Motor neuron (in vitro differentiated cells): ENCODE data around the gene SCG5. TPM values are rescaled to one million over a fixed set of nuclear protein-coding genes. Genes with fewer than 3 reads are reported as not detected.
A peak's percentile ranks its signal among the peaks of the same experiment; 100 is the strongest.

Experiments
- ATAC-seq, 8 experiments: fragments of 200-7000 bp; cut with Tn5 transposase; replicated peaks in 6 of 8; 2 replicates each; pipeline ENCODE4 v1.8.0; 2021; ENCODE audit warnings: mild to moderate bottlenecking in 8 of 8, moderate library complexity in 8 of 8
- H3K27ac ChIP-seq, 2 donors: fragments of 250-450 bp; sonication (Bioruptor Pico); 2 replicates each; pipeline ENCODE4 v1.9.0; 2021; ENCODE audit warnings: antibody characterized with exemption in 2 of 2, mild to moderate bottlenecking in 2 of 2, moderate library complexity in 1 of 2
- H3K4me1 ChIP-seq, 2 donors: fragments of 250-450 bp; sonication (Bioruptor Pico); replicated peaks in 1 of 2; 2 replicates each; pipeline ENCODE4 v1.6.1; 2021; ENCODE audit warnings: antibody characterized with exemption in 2 of 2, mild to moderate bottlenecking in 2 of 2, moderate library complexity in 1 of 2
- H3K4me3 ChIP-seq, 5 donors: fragments of 250-450 bp; sonication (Bioruptor Pico); 2 replicates each; pipeline ENCODE4 v1.9.0; 2021; ENCODE audit warnings: antibody characterized with exemption in 5 of 5, mild to moderate bottlenecking in 5 of 5, moderate library complexity in 4 of 5
- WGBS, 10 experiments: fragments of 450-650 bp; shearing (Covaris generic); methylation state at CpG; one replicate each; pipeline ENCODE4 v1.0.0; 2022; 5-methylcytosine and 5-hydroxymethylcytosine counted together
- in situ Hi-C, 9 experiments: fragments of 400-800 bp; cut with MboI; loops; one replicate each; pipeline ENCODE4 v1.15.0; 2021; ENCODE audit warnings: low sequenced_read_pairs in 9 of 9, low pct_unique_long_range_greater_than_20kb in 2 of 9; ENCODE audit not compliant: unreplicated experiment in 9 of 9
- total RNA-seq, 8 experiments: library from RNA; unstranded; fragments of 300-600 nt; gene quantifications; 2 replicates each; pipeline versions ENCODE4 v1.2.3 to v1.2.4, GENCODE V29; 2022

Gene SCG5
- total RNA-seq, 8 experiments from 2014 or later, result 1.3 to 68.5 (median 33.6) TPM

DNA sequence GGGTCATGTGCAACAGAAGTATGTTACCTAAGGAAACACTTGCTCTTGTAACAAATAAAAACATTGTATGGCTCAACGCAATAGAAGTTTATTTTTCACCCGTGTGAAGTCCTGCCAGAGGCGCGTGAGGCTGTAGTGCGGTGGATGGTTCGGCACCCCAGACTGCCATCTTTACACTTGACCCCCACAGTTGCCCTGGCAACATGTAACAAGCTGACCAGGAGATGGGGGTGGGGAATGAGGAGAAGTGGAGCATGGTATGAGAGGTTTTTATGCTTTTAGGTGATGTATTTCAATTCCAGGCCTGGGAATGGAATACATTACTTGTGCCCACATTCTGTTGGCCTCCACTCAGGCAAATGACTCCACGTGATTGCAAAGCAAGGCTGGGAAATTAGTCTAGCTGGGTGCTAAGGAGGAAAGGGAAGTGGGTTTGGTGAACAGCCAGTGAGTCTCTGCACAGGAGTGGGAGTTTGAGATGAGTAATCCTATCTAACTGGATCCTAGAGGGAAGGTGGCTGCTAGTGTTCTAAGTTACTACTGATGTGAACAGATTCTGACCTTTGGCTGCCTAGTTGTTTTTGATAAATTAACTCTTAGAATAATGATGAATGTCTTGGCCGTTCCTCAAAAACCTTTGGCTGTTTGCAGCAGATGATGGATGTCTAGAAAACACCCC lies 42.5 kb downstream of the SCG5 start:
- Histone ChIP-seq H3K27ac (no peak overlapping the region), H3K4me3 (no peak overlapping the region), H3K4me1 (no peaks in the 10 kb centered on the region)
- WGBS, 10 experiments, result 0 to 96% (median 80%) methylated on average over 1 to 7 of the region's 8 CpGs; no CpG with 5 or more reads in 1 of the 10 experiments
- no peak for ATAC-seq
- in situ Hi-C loops, result no loop called here

- H3K4me3 ChIP-seq, result no peak overlapping the region
- ATAC-seq, result peak in 1 of 8 experiments; percentile 45
- H3K27ac ChIP-seq, result no peak overlapping the region
- no peaks in the 10 kb centered on the region for H3K4me1 ChIP-seq
- WGBS, 10 experiments, result 0 to 100% (median 46%) methylated on average over 1 of the region's 1 CpG; no CpG with 5 or more reads in 3 of the 10 experiments
- in situ Hi-C loops, result no loop called here
These were observed 44.1 kb downstream of the SCG5 start for GRCh38 chr15:32685576-32685975.

GRCh38 chr15:32687556-32687955 lies 46.0 kb downstream of the SCG5 start:
- 8 to 100% (median 96%) methylated on average over 1 to 5 of the region's 5 CpGs; no CpG with 5 or more reads in 2 of the 10 experiments for WGBS, 10 experiments
- H3K4me1 ChIP-seq, result no peaks in the 10 kb centered on the region
- H3K4me3 ChIP-seq, result no peak overlapping the region
- in situ Hi-C loops, result no loop called here
- ATAC-seq, result no peak
- no peak overlapping the region for H3K27ac ChIP-seq

- Histone ChIP-seq H3K4me3 (no peak overlapping the region), H3K4me1 (no peaks in the 10 kb centered on the region), H3K27ac (no peak overlapping the region)
- 0 to 100% (median 20%) methylated on average over 1 to 2 of the region's 2 CpGs; no CpG with 5 or more reads in 3 of the 10 experiments for WGBS, 10 experiments
- in situ Hi-C loops, result no loop called here
- ATAC-seq, result peak in 3 of 8 experiments; percentile 55 to 97 (median 58)
These were observed 46.7 kb downstream of the SCG5 start for GRCh38 chr15:32688151-32688639.

DNA sequence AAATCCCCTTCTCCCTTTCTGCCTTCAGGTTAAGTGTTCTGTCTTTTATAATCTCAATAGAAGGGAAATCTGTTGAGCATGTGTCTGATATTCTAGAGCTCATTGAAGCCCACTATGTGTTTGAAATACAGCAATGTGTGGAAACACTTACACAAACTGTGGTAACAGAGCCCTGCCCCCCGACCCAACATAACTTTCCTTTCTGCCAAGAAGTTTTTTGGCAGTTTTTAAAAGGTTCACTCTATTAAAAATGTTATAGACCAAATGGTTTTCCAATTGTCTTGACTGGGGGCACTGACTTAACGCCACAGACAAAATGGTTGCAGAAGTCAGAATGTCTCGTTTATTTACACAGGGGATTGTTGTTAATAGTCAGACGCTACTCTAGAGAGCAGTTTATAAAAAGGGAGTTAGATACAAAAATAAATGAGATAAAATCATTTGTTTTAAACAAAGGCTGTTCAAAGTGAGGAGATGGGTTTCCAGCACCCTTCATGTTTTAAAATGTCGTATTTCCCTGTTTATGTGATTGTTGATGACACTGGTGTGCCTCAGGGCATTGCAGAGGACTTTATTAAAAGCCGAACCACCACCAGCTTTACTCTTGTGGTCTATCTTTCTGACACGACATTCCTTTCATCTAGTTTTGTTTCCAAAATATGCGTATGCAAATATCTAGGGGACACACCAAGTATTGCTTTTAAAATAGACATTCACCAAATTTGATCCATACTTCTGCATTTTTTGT lies 49.6 kb downstream of the SCG5 start:
- 3 to 91% (median 71%) methylated on average over 2 to 8 of the region's 8 CpGs; no CpG with 5 or more reads in 1 of the 10 experiments for WGBS, 10 experiments
- no peaks in the 10 kb centered on the region for H3K4me1 ChIP-seq
- H3K4me3 ChIP-seq, result no peak overlapping the region
- in situ Hi-C loops, result no loop called here
- ATAC-seq, result peak in 2 of 8 experiments; percentile 41 to 62
- H3K27ac ChIP-seq, result no peak overlapping the region

GRCh38 chr15:32691689-32692038 lies 50.2 kb downstream of the SCG5 start:
- peak in 2 of 8 experiments; percentile 37 to 67 for ATAC-seq
- in situ Hi-C loops, result no loop called here
- WGBS, 10 experiments, result 17 to 96% (median 83%) methylated on average over 4 to 9 of the region's 10 CpGs; no CpG with 5 or more reads in 2 of the 10 experiments
- Histone ChIP-seq H3K4me1 (no peaks in the 10 kb centered on the region), H3K4me3 (no peak overlapping the region), H3K27ac (no peak overlapping the region)

- ATAC-seq, result no peak
- Histone ChIP-seq H3K4me1 (no peaks in the 10 kb centered on the region), H3K27ac (no peak overlapping the region), H3K4me3 (no peak overlapping the region)
- WGBS, 10 experiments, result 49 to 100% (median 76%) methylated on average over 1 to 2 of the region's 2 CpGs; no CpG with 5 or more reads in 1 of the 10 experiments
- in situ Hi-C loops, result no loop called here
These were observed 50.8 kb downstream of the SCG5 start for GRCh38 chr15:32692286-32692685.

DNA sequence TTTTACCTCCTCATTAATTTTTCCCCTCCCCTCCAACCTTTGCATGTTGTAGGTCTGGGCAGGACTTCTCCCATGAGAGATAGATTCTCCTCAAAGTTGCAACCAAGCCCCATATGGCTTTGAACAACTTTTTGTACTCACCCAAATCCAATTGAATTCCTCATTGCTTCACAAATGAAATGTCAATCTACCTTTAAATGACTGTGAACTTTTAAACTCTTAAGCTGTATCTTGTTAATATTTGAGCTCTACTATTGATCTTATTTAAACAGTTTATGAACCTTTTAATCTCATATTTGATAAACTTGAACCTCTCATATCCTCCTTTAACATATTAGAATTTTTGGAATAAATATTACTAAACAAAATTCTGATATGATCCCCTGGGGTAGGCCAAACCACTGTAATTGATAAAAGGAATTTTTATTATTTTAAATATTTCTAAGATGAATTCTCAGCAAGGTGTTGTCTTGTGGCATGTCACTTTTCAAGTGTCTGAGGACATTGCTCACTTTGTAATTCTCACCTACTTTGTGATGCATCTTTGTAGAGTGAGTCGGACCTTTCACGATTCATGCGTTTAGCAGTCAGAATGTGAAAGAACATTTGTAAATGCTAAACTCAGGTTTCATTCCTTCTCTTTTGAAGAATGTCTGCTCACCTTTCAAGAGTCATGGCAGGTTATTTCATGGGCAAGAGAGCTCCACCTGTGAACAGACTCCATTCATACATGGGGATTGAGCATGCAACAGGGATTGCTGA lies 52.9 kb downstream of the SCG5 start:
- Histone ChIP-seq H3K4me3 (no peak overlapping the region), H3K4me1 (no peaks in the 10 kb centered on the region), H3K27ac (no peak overlapping the region)
- WGBS, 10 experiments, result 80 to 100% (median 87%) methylated on average over 2 to 3 of the region's 3 CpGs; no CpG with 5 or more reads in 4 of the 10 experiments
- in situ Hi-C loops, result no loop called here
- ATAC-seq, result no peak

DNA sequence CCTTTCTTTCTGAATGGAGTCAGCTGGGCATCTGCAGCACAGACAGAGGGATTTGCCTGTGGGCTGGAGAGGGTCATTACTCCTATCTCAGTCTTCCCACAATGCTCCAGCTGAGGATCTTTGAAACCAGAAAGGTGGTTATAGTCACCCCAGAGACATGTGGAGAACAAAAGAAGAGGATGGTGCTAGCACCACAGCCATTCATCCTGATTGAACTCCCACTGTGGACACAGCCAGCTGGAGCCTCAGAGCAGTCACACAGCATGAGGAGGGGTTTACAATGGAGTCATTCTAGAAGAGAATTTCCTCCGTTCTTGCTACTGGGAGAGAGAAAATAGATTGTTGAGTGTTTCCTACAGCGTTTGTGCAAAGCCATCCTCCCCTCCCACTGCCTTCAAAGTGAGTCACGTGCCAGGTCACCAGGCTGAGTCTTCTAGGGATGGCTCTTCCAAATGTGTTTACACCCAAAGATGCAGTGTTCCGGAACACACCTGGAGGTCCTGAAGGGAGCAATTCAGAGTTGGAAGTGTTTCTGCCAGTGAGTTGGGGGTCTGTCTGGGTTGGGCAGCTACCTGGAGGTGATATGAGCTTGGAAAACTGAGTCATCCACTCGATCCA lies 57.4 kb downstream of the SCG5 start:
- in situ Hi-C loops, result no loop called here
- H3K27ac ChIP-seq, result no peak overlapping the region
- ATAC-seq, result no peak

DNA sequence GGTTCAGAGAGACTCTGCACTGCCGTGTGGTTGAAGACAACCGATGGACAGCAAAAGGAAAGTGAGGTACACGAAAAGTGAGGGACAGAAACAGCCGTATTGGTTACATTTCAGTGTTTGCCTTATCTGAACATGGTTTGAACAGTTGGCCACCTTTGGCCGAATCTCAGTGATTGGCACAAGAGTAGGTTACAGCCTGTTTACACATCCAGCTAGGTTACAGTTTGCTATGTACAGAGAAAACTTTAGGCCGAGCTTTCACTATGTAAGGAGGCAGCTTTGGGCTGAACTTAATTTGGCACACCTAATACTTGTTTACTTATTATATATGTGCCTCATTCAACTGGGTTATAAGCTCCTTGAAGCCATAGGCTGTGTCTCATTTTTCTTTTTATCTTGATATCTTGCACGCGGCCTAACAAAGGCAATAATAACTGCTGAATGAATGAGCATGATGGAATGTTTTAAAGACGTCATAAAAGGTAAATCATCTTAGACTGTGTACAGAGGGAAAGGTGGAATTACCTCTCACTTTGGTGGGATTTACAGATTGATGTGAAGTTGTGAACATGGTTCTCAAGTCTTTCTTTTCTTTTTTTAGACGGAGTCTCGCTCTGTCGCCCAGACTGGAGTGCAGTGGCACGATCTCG lies 59.1 kb downstream of the SCG5 start:
- WGBS, 10 experiments, result 70 to 100% (median 92%) methylated on average over 1 to 14 of the region's 14 CpGs
- Histone ChIP-seq H3K27ac (no peak overlapping the region), H3K4me1 (no peaks in the 10 kb centered on the region), H3K4me3 (no peak overlapping the region)
- ATAC-seq, result no peak
- in situ Hi-C loops, result no loop called here

More for the DNA sequence above, 57.4 kb downstream of the SCG5 start:
- no peak overlapping the region for H3K4me3 ChIP-seq
- H3K4me1 ChIP-seq, result no peaks in the 10 kb centered on the region
- WGBS, 10 experiments, result 0 to 83% (median 73%) methylated on average over 1 to 2 of the region's 5 CpGs; no CpG with 5 or more reads in 4 of the 10 experiments

DNA sequence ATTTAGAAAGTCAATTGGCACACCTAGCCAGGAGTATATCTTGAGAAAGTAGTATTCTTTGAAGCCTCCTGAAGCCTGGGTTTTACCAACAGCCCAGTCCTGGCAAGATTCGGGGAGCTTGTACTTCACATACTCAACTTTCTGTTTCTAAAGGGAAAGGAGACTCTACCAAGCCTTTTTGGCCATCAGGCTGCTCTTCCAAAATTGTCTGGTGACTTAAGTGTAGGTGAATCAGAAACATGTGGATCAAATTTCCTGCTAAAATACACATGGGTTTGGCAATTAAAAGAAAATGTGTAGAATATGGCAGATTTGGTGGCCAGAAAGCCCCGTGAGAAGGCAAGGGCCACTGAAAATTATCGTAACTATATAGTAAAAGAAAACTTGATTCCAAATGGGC lies 60.4 kb downstream of the SCG5 start:
- in situ Hi-C loops, result no loop called here
- H3K4me3 ChIP-seq, result no peak overlapping the region
- WGBS, 10 experiments, result 20 to 63% (median 54%) methylated on average over 1 to 3 of the region's 3 CpGs; no CpG with 5 or more reads in 1 of the 10 experiments
- ATAC-seq, result no peak
- no peaks in the 10 kb centered on the region for H3K4me1 ChIP-seq
- no peak overlapping the region for H3K27ac ChIP-seq

DNA sequence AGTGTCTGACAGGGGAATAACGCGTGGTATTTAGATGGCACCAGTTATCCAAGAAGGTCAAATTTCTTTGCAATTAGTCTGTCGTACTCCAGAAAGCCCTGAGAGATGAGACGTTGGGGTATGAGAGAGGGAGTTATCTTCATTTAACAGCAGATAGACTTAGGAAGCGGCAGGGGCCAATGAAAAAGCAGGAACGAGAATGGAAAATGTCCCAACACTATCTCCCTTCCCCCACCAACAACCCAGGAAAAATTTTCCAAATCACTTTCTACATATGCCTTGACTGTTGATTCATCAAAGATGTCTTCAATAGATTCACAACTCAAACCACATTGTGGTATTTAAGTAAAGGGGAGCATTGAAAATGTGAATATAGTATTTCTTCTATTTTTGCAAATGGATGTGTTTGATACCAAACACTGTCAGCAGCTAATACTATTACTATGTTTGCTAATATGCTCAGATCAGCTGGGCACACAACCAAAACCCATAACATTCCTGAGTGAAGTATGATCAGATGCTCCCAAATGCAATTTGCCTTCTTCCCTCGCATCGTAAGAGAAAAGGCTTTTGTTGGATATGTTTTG lies 63.0 kb downstream of the SCG5 start:
- peak in 2 of 8 experiments; percentile 15 to 43 for ATAC-seq
- H3K4me3 ChIP-seq, result no peak overlapping the region
- H3K4me1 ChIP-seq, result no peaks in the 10 kb centered on the region
- 0 to 87% (median 61%) methylated on average over 1 to 8 of the region's 8 CpGs for WGBS, 10 experiments
- in situ Hi-C loops, result no loop called here
- H3K27ac ChIP-seq, result no peak overlapping the region
